Measurements from ENCODE around the gene DLG3.
"Not testable (repeated sequence)": the region's sequence is repeated elsewhere in the genome, so short reads cannot be mapped to it uniquely, and the experiment has no call there.

Gene DLG3

GRCh38 chrX:70476934-70477733 lies 32.5 kb downstream of the DLG3 start:
- DNase-seq: peak; percentile 32

GRCh38 chrX:70477734-70478075 lies 33.1 kb downstream of the DLG3 start:
- no peak for DNase-seq

GRCh38 chrX:70478526-70479245 lies 34.1 kb downstream of the DLG3 start:
- DNase-seq: no peak

GRCh38 chrX:70479247-70479921 lies 34.7 kb downstream of the DLG3 start:
- DNase-seq: no peak

- peak; percentile 60 for DNase-seq
Observed at GRCh38 chrX:70479922-70480659, 35.5 kb downstream of the DLG3 start.

GRCh38 chrX:70480660-70481018 lies 36.0 kb downstream of the DLG3 start:
- DNase-seq: no peak

GRCh38 chrX:70481471-70482270 lies 37.0 kb downstream of the DLG3 start:
- peak; percentile 6 for DNase-seq

GRCh38 chrX:70482300-70482699 lies 37.7 kb downstream of the DLG3 start:
- DNase-seq: no peak

- DNase-seq: peak; percentile 74
Observed at GRCh38 chrX:70485466-70485865, 40.8 kb downstream of the DLG3 start.

GRCh38 chrX:70488856-70489255 lies 44.2 kb downstream of the DLG3 start:
- no peak for DNase-seq

GRCh38 chrX:70494441-70494840 lies 49.8 kb downstream of the DLG3 start:
- DNase-seq: no peak

- DNase-seq: no peak
Observed at GRCh38 chrX:70496491-70496890, 51.9 kb downstream of the DLG3 start.

GRCh38 chrX:70497026-70497425 lies 52.4 kb downstream of the DLG3 start:
- DNase-seq: no peak

GRCh38 chrX:70498129-70498528 lies 53.5 kb downstream of the DLG3 start:
- no peak for DNase-seq

- DNase-seq: no peak
Observed at GRCh38 chrX:70500826-70501225, 56.2 kb downstream of the DLG3 start.

GRCh38 chrX:70504772-70505450 lies 60.3 kb downstream of the DLG3 start:
- DNase-seq: no peak

- no peak for DNase-seq
Observed at GRCh38 chrX:70505451-70505841, 60.8 kb downstream of the DLG3 start.

- DNase-seq: peak; percentile 60
Observed at GRCh38 chrX:70508296-70508911, 63.8 kb downstream of the DLG3 start.

- no peak for DNase-seq
Observed at GRCh38 chrX:70509078-70509477, 64.4 kb downstream of the DLG3 start.

GRCh38 chrX:70515270-70515669 lies 70.6 kb downstream of the DLG3 start:
- DNase-seq: not testable (repeated sequence)

- not testable (repeated sequence) for DNase-seq
Observed at GRCh38 chrX:70515692-70516091, 71.1 kb downstream of the DLG3 start.
